Kidney (tissue), 14 donors: Measurements from ENCODE around the gene MRPL58. TPM values are rescaled to one million over a fixed set of nuclear protein-coding genes. Genes with fewer than 3 reads are reported as not detected.
A peak's percentile ranks its signal among the peaks of the same experiment; 100 is the strongest.

Experiments
- DNase-seq, 5 donors: peaks; one replicate each; pipeline ENCODE4 v3.0.0-alpha.2; 2013 to 2020
- FAIRE-seq: peaks from 2 replicates; lab custom pipeline; 2012; peaks lifted over from hg19 to GRCh38; lab: Jason Lieb, UNC
- H3K27ac ChIP-seq, 2 donors: one replicate each; pipeline ENCODE4 v1.7.0; 2013; ENCODE audit warnings: low read depth in 2 of 2, low read length in 2 of 2, inconsistent platforms in 1 of 2
- H3K27me3 ChIP-seq: one replicate; pipeline ENCODE4 v1.7.1; 2013; ENCODE audit warnings: low read length, inconsistent platforms; ENCODE audit not compliant: control insufficient read depth, insufficient read depth
- H3K36me3 ChIP-seq, 3 donors: one replicate each; pipeline versions ENCODE4 v1.7.0 to v1.7.1; 2013; ENCODE audit warnings: low read length in 3 of 3, control low read depth in 1 of 3, inconsistent platforms in 1 of 3; ENCODE audit not compliant: insufficient read depth in 3 of 3, control insufficient read depth in 2 of 3
- H3K4me1 ChIP-seq, 3 donors: one replicate each; pipeline versions ENCODE4 v1.7.0 to v1.7.1; 2013; ENCODE audit warnings: low read length in 3 of 3, inconsistent platforms in 1 of 3, low read depth in 1 of 3; ENCODE audit not compliant: control insufficient read depth in 2 of 3, insufficient read depth in 2 of 3
- H3K4me3 ChIP-seq, 3 donors: one replicate each; pipeline versions ENCODE4 v1.7.0 to v1.8.1; 2013; ENCODE audit warnings: low read length in 3 of 3, control low read depth in 1 of 3, inconsistent platforms in 1 of 3
- H3K9ac ChIP-seq, 3 donors: one replicate each; pipeline versions ENCODE4 v1.7.0 to v1.7.1; 2013; ENCODE audit warnings: low read length in 3 of 3, control low read depth in 1 of 3, inconsistent platforms in 1 of 3
- H3K9me3 ChIP-seq, 3 donors: one replicate each; pipeline versions ENCODE4 v1.7.0 to v1.7.1; 2013; ENCODE audit warnings: low read length in 3 of 3, control low read depth in 1 of 3, inconsistent platforms in 1 of 3; ENCODE audit not compliant: control insufficient read depth in 2 of 3, insufficient read depth in 1 of 3
- intact Hi-C: fragments of 100-400 bp; cut with DNase I; formaldehyde crosslinking; loops from one replicate; pipeline ENCODE4 v1.11.1; 2022
- polyA plus RNA-seq: library from polyadenylated mRNA; stranded (reverse); fragments of 350-450 nt; fragmentation: Illumina TruSeq; extraction: RNeasy Lipid Tissue Mini Kit (QIAGEN cat#74804); gene quantifications from one replicate; pipeline ENCODE4 v1.2.3, GENCODE V29; 2014; ENCODE audit warnings: low read depth, low replicate concordance; ENCODE audit not compliant: insufficient read depth
- total RNA-seq: library from RNA; stranded (reverse); fragmentation: NEBNext Ultra II Directional; extraction: Animal tissue kit (Norgen Biotek cat#: 25700); gene quantifications from one replicate; pipeline ENCODE4 v1.2.1, GENCODE V29; 2021
- TF ChIP-seq, protein P1 (sequence below): IDR thresholded peaks from 3 replicates; pipeline ENCODE4 v1.5.1; 2012; ENCODE audit warnings: mild to moderate bottlenecking, moderate library complexity, borderline replicate concordance; ENCODE audit not compliant: insufficient read depth; ENCODE audit errors: extremely low read depth
- donor health status: control.
- donor health status: control.
- donor health status: control.
- donor health status: control.
- donor health status: control.
- donor health status: DM: yes; HTN: yes; CAD: no.
- donor health status: Normal renal cell carcinoma (clear cell type).

The MRPL58 gene
- total and polyA plus RNA-seq, 2 donors from 2014 or later: 23.1 to 84.5 TPM

DNA sequence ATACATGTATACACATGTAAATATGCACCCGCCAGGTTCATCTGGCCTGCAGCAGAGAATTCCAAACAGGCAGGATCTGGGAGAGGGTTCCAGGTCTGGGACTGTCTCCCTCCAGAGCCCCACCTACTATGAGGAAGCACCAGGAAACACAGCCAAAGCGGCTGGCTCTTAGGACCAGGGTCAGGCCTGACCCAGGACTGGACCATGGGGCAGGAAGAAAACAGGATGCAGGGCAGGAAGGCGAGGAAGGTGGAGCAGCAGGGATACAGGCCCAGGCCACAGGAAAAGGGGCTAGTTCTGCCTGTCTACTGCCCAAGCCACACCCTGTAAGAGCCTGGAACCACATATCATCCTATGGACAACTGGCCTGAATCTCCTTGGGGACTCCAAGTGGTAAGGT, 42.1 kb upstream of the MRPL58 start:
- H3K4me1 ChIP-seq: peaks cover 0 to 4% (median 3%) of the 10 kb centered on the region in 3 donors
- intact Hi-C loops: no loop called here
- no peaks in the 10 kb centered on the region for H3K9me3 ChIP-seq
- no peak overlapping the region for H3K9ac ChIP-seq
- H3K27me3 ChIP-seq: no peaks in the 10 kb centered on the region
- peak overlapping the region in 1 of 2 donors; percentile 72 for H3K27ac ChIP-seq
- TF ChIP-seq, protein P1, sequence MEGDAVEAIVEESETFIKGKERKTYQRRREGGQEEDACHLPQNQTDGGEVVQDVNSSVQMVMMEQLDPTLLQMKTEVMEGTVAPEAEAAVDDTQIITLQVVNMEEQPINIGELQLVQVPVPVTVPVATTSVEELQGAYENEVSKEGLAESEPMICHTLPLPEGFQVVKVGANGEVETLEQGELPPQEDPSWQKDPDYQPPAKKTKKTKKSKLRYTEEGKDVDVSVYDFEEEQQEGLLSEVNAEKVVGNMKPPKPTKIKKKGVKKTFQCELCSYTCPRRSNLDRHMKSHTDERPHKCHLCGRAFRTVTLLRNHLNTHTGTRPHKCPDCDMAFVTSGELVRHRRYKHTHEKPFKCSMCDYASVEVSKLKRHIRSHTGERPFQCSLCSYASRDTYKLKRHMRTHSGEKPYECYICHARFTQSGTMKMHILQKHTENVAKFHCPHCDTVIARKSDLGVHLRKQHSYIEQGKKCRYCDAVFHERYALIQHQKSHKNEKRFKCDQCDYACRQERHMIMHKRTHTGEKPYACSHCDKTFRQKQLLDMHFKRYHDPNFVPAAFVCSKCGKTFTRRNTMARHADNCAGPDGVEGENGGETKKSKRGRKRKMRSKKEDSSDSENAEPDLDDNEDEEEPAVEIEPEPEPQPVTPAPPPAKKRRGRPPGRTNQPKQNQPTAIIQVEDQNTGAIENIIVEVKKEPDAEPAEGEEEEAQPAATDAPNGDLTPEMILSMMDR: no peak
- H3K4me3 ChIP-seq: no peak overlapping the region
- no peak for DNase-seq
- no peaks in the 10 kb centered on the region for H3K36me3 ChIP-seq
- FAIRE-seq: no peak

DNA sequence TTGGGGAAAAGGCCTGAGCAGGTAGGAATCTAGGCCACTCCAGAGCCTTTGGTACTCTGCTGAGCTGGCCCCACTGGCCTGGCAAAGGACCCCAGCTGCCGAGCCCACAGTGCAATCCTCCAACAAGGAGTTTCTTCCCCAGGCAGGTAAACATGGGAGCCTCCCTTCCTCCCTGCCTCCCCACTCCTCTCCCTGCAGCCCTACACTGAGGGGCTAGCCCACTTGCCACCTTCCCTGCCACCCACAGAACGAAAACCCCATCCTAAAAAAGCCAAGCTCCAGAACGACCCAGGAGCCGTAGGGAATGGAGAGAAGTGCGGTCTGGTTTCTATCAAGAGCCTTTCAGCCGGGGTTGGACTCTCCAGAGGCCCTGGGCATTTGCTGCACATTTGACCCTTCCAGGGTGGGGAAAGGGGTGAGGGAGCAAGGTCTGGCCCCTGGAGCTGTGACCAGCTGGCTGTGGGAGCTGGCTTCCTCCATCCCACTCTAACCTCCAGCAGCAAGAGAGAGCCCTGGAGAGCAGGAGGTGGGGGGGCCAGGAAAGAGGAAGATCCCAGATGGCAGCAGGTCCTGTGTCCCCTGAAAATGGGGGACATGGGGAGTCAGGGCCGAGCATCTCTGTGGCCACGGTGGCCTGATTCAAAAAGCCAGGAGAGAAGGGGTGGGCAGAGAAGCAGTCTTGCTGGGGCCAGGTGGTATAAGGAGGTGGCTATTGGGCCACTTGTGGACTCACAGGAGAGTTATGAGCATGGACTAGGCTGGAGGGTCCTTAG, 41.2 kb upstream of the MRPL58 start:
- TF ChIP-seq, protein P1: no peak
- Histone ChIP-seq H3K27ac (peak overlapping the region; percentile 9 to 72), H3K27me3 (no peaks in the 10 kb centered on the region), H3K36me3 (no peaks in the 10 kb centered on the region), H3K9me3 (no peaks in the 10 kb centered on the region), H3K4me3 (peak overlapping the region in 2 of 3 donors; percentile 42 to 46), H3K9ac (peak overlapping the region in 2 of 3 donors; percentile 55 to 71), H3K4me1 (peaks cover 0 to 4% (median 3%) of the 10 kb centered on the region in 3 donors)
- no peak for FAIRE-seq
- intact Hi-C loops: no loop called here
- DNase-seq: no peak

DNA sequence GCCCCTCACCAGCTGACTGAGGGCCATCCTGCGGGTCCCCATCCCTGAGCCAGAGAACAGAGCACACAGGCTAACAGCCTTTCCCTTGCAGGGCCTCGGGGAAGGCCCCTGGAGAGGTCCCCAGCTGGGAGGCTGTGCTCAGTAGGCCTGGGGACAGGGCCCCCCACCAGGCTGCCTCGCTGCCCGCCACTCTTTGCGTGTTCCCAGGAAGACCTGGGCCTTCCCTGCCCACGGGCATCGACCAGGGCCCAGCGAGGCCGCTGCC, 40.7 kb upstream of the MRPL58 start:
- DNase-seq: no peak
- no peak for FAIRE-seq
- Histone ChIP-seq H3K9me3 (no peaks in the 10 kb centered on the region), H3K4me1 (peaks cover 0 to 4% (median 3%) of the 10 kb centered on the region in 3 donors), H3K9ac (peak overlapping the region in 2 of 3 donors; percentile 55 to 71), H3K27ac (peak overlapping the region; percentile 9 to 72), H3K4me3 (peak overlapping the region in 2 of 3 donors; percentile 42 to 46), H3K36me3 (no peaks in the 10 kb centered on the region), H3K27me3 (no peaks in the 10 kb centered on the region)
- intact Hi-C loops: no loop called here
- TF ChIP-seq, protein P1: no peak
